SK-N-SH (cell line): ENCODE data around the gene SCN8A. TPM values are rescaled to one million over a fixed set of nuclear protein-coding genes. Genes with fewer than 3 reads are reported as not detected.

Experiments
- CTCF ChIA-PET: fragments of 300-600, 350-600 bp; formaldehyde crosslinking; extraction: SDS; loops from one replicate; lab custom pipeline; 2021; lab: Yijun Ruan, JAX
- POLR2A ChIA-PET: fragments of 350-600 bp; sonication (Branson Sonifier 250); formaldehyde crosslinking; extraction: SDS; loops from one replicate; lab custom pipeline; 2020; ENCODE audit warnings: antibody characterized with exemption, inconsistent platforms; lab: Yijun Ruan, JAX
- DNase-seq: peaks from one replicate; pipeline ENCODE4 v3.0.0; 2012
- H2AFZ ChIP-seq: fragments of 200-600 bp; sonication (generic); 2 replicates; pipeline ENCODE4 v1.8.1; 2016; ENCODE audit warnings: antibody characterized with exemption, mild to moderate bottlenecking, low read depth
- H3F3A ChIP-seq: fragments of 200-600 bp; sonication (generic); replicated peaks from 2 replicates; pipeline ENCODE3; 2016; ENCODE audit warnings: antibody characterized with exemption, mild to moderate bottlenecking; ENCODE audit not compliant: insufficient read depth
- H3K27ac ChIP-seq, 2 experiments: fragments of 200-500 bp in 1 of 2; fragments of 200-600 bp in 1 of 2; sonication (Bioruptor generic) in 1 of 2; sonication (generic), shearing (Covaris generic) in 1 of 2; 2 replicates each; pipeline versions ENCODE4 v1.5.1 to v1.6.1; 2014 to 2016; ENCODE audit warnings: low read depth in 2 of 2, inconsistent platforms in 1 of 2, low read length in 1 of 2, mild to moderate bottlenecking in 1 of 2, mixed read lengths in 1 of 2
- H3K27me3 ChIP-seq: fragments of 200-600 bp; sonication (generic), shearing (Covaris generic); 2 replicates; pipeline ENCODE4 v1.6.1; 2016; ENCODE audit warnings: mixed run types; ENCODE audit not compliant: insufficient read depth
- H3K36me3 ChIP-seq, 2 experiments: fragments of 200-500 bp in 1 of 2; fragments of 200-600 bp in 1 of 2; sonication (Bioruptor generic) in 1 of 2; sonication (generic) in 1 of 2; replicated peaks in 1 of 2; 2 replicates each; pipeline versions ENCODE3 to v1.5.1; 2014 to 2016; ENCODE audit warnings: low read length in 1 of 2, mild to moderate bottlenecking in 1 of 2; ENCODE audit not compliant: insufficient read depth in 2 of 2, control insufficient read depth in 1 of 2
- H3K4me1 ChIP-seq, 2 experiments: fragments of 200-500 bp in 1 of 2; fragments of 200-600 bp in 1 of 2; sonication (Bioruptor generic) in 1 of 2; sonication (generic), shearing (Covaris generic) in 1 of 2; 2 replicates each; pipeline versions ENCODE4 v1.5.1 to v1.6.1; 2014 to 2016; ENCODE audit warnings: low read depth in 1 of 2, low read length in 1 of 2, mixed run types in 1 of 2; ENCODE audit not compliant: insufficient read depth in 2 of 2, control insufficient read depth in 1 of 2
- H3K4me2 ChIP-seq: fragments of 200-600 bp; sonication (generic), shearing (Covaris generic); 2 replicates; pipeline ENCODE4 v1.6.1; 2017; ENCODE audit warnings: mixed run types
- H3K4me3 ChIP-seq, 2 experiments: fragments of 200-500 bp in 1 of 2; fragments of 200-600 bp in 1 of 2; sonication (Bioruptor generic) in 1 of 2; sonication (generic), shearing (Covaris generic) in 1 of 2; 2 replicates each; pipeline versions ENCODE4 v1.5.1 to v1.8.1; 2014 to 2016; ENCODE audit warnings: low read depth in 2 of 2, inconsistent platforms in 1 of 2, low read length in 1 of 2, mild to moderate bottlenecking in 1 of 2, mixed read lengths in 1 of 2, moderate library complexity in 1 of 2
- H3K79me2 ChIP-seq: fragments of 200-600 bp; sonication (generic); 2 replicates; pipeline ENCODE4 v1.8.1; 2017; ENCODE audit warnings: mild to moderate bottlenecking; ENCODE audit not compliant: insufficient read depth
- H3K9ac ChIP-seq: fragments of 200-600 bp; sonication (generic); 2 replicates; pipeline ENCODE4 v1.6.1; 2017; ENCODE audit warnings: mixed run types
- H3K9me2 ChIP-seq: fragments of 200-600 bp; sonication (generic); 2 replicates; pipeline ENCODE4 v1.6.1; 2017; ENCODE audit warnings: mixed run types
- H3K9me3 ChIP-seq: fragments of 200-600 bp; sonication (generic); 2 replicates; pipeline ENCODE4 v1.6.1; 2017; ENCODE audit warnings: mixed run types, mild to moderate bottlenecking, moderate library complexity
- H4K20me1 ChIP-seq: fragments of 200-600 bp; sonication (generic); 2 replicates; pipeline ENCODE4 v1.6.1; 2017; ENCODE audit warnings: mild to moderate bottlenecking, mixed run types; ENCODE audit not compliant: insufficient read depth
- CHD2 ChIP-seq: fragments of 150-350 bp; IDR thresholded peaks from 2 replicates; pipeline ENCODE4 v1.6.1; 2018; ENCODE audit warnings: low read length; ENCODE audit not compliant: partially characterized antibody
- GATA2 ChIP-seq: sonication (generic); formaldehyde crosslinking; IDR thresholded peaks from 2 replicates; pipeline ENCODE4 v1.5.0; 2020; ENCODE audit warnings: mild to moderate bottlenecking, missing genetic modification reagents
- POLR2AphosphoS5 ChIP-seq: IDR thresholded peaks from 2 replicates; pipeline ENCODE4 v1.6.1; 2012; ENCODE audit warnings: low read depth, low read length
- SIN3A ChIP-seq: IDR thresholded peaks from 2 replicates; pipeline ENCODE4 v1.6.1; 2012; ENCODE audit warnings: low read depth, mild to moderate bottlenecking, low read length, moderate library complexity, borderline replicate concordance
- TAF1 ChIP-seq: IDR thresholded peaks from 2 replicates; pipeline ENCODE4 v1.6.1; 2012; ENCODE audit warnings: low read depth, mild to moderate bottlenecking, low read length, moderate library complexity, borderline replicate concordance
- TCF12 ChIP-seq: IDR thresholded peaks from 2 replicates; pipeline ENCODE4 v1.4.0; 2012
- WGBS: methylation state at CpG from one replicate; pipeline ENCODE4 v1.1.6; 2017; ENCODE audit warnings: low lambda C conversion rate; 5-methylcytosine and 5-hydroxymethylcytosine counted together
- polyA plus RNA-seq, 3 experiments: library from polyadenylated mRNA; depleted of rRNA; stranded (reverse); fragments of >200 nt; gene quantifications; 2 replicates each; pipeline ENCODE4 v1.2.3, GENCODE V29; 2012
- TF ChIP-seq, protein P1 (sequence below): fragments of 200-600 bp; sonication (generic); IDR thresholded peaks from 2 replicates; pipeline ENCODE4 v1.6.1; 2017; ENCODE audit warnings: antibody characterized with exemption, mild to moderate bottlenecking, moderate library complexity
- TF ChIP-seq, protein P2 (sequence below): IDR thresholded peaks from 2 replicates; pipeline ENCODE4 v1.4.0; 2012; ENCODE audit warnings: low read depth
- TF ChIP-seq, protein P3 (sequence below): IDR thresholded peaks from 2 replicates; pipeline ENCODE4 v1.6.1; 2012; ENCODE audit warnings: mild to moderate bottlenecking, low read depth, low read length, moderate library complexity
- TF ChIP-seq, protein P4 (sequence below): IDR thresholded peaks from 2 replicates; pipeline ENCODE4 v1.4.0; 2012; ENCODE audit warnings: low read depth, borderline replicate concordance

Gene SCN8A
- polyA plus RNA-seq, 1 of the 3 experiments (the other 2 are of a cell fraction): 7.1 TPM

DNA sequence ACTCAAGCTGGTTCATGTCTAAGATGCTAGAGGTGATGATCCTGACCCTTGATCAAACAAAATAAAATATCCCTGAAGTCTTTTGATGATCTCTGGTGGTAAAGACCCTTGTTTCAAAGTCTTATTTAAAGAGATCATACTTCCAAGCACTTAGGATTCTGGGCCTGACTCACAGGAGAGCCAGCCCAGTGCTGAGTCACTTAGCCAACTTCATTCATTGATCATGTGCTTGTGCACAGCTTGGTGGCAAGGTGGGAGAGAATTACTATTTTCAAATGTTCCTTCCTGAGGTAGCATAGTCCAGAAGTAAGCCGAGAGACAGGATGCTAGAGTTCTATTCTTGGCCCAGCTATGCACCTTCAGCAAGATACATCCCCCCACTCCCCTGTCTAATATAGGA, 40.6 kb downstream of the SCN8A start (continued):
- TF ChIP-seq, protein P1, sequence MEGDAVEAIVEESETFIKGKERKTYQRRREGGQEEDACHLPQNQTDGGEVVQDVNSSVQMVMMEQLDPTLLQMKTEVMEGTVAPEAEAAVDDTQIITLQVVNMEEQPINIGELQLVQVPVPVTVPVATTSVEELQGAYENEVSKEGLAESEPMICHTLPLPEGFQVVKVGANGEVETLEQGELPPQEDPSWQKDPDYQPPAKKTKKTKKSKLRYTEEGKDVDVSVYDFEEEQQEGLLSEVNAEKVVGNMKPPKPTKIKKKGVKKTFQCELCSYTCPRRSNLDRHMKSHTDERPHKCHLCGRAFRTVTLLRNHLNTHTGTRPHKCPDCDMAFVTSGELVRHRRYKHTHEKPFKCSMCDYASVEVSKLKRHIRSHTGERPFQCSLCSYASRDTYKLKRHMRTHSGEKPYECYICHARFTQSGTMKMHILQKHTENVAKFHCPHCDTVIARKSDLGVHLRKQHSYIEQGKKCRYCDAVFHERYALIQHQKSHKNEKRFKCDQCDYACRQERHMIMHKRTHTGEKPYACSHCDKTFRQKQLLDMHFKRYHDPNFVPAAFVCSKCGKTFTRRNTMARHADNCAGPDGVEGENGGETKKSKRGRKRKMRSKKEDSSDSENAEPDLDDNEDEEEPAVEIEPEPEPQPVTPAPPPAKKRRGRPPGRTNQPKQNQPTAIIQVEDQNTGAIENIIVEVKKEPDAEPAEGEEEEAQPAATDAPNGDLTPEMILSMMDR: no peak
- no peak for TF ChIP-seq SIN3A
- TF ChIP-seq, all 33 proteins: peak for 5

DNA sequence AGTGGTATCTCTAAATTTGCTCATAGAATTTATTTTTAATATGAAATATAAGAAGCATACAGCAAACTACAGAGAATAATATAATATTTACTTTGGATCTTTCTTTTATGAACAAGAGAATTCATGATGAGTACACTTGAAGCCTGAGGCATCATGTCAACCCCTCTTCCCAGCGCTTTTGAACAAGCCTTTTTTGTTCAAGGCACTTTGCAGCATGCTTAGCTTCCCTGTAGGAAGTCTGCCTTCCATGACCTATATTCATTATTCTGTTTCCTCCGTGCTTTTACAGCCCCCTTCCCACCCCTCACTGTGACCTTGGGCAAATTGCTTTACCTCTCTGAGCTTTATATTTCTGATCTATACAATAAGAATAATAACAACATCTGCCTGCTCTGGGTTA, 41.6 kb downstream of the SCN8A start:
- peaks cover 24% of the 10 kb centered on the region for H4K20me1 ChIP-seq
- no peak overlapping the region for H3K4me2 ChIP-seq
- peaks cover 85% of the 10 kb centered on the region for H3K79me2 ChIP-seq

More for the DNA sequence above, 41.6 kb downstream of the SCN8A start:
- H3K27me3 ChIP-seq: no peaks in the 10 kb centered on the region
- no peak overlapping the region for H2AFZ ChIP-seq
- no peak overlapping the region for H3K9ac ChIP-seq
- H3K9me2 ChIP-seq: no peaks in the 10 kb centered on the region
- WGBS: 91% methylated on average over 2 of the region's 2 CpGs
- CTCF ChIA-PET: interaction anchor here (0.6 to 1.1 kb wide), 2 partner anchors 12 to 205 kb away, joined by 3 to 4 read pairs; no protein-coding TSS in a partner anchor
- H3K27ac ChIP-seq: peak overlapping the region in 1 of 2 experiments; percentile 48; a peak in 1 of 4 replicates
- POLR2A ChIA-PET: no interaction called here
- H3K4me1 ChIP-seq: peaks cover 0 to 17% of the 10 kb centered on the region in 2 experiments; a peak in 2 of 4 replicates
- TF ChIP-seq, protein P1: no peak
- TF ChIP-seq TCF12: no peak
- TF ChIP-seq, protein P2, sequence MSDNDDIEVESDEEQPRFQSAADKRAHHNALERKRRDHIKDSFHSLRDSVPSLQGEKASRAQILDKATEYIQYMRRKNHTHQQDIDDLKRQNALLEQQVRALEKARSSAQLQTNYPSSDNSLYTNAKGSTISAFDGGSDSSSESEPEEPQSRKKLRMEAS: no peak
- TF ChIP-seq TAF1: no peak
- TF ChIP-seq SIN3A: no peak
- TF ChIP-seq, protein P3, sequence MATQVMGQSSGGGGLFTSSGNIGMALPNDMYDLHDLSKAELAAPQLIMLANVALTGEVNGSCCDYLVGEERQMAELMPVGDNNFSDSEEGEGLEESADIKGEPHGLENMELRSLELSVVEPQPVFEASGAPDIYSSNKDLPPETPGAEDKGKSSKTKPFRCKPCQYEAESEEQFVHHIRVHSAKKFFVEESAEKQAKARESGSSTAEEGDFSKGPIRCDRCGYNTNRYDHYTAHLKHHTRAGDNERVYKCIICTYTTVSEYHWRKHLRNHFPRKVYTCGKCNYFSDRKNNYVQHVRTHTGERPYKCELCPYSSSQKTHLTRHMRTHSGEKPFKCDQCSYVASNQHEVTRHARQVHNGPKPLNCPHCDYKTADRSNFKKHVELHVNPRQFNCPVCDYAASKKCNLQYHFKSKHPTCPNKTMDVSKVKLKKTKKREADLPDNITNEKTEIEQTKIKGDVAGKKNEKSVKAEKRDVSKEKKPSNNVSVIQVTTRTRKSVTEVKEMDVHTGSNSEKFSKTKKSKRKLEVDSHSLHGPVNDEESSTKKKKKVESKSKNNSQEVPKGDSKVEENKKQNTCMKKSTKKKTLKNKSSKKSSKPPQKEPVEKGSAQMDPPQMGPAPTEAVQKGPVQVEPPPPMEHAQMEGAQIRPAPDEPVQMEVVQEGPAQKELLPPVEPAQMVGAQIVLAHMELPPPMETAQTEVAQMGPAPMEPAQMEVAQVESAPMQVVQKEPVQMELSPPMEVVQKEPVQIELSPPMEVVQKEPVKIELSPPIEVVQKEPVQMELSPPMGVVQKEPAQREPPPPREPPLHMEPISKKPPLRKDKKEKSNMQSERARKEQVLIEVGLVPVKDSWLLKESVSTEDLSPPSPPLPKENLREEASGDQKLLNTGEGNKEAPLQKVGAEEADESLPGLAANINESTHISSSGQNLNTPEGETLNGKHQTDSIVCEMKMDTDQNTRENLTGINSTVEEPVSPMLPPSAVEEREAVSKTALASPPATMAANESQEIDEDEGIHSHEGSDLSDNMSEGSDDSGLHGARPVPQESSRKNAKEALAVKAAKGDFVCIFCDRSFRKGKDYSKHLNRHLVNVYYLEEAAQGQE: no peak
- TF ChIP-seq, protein P4, sequence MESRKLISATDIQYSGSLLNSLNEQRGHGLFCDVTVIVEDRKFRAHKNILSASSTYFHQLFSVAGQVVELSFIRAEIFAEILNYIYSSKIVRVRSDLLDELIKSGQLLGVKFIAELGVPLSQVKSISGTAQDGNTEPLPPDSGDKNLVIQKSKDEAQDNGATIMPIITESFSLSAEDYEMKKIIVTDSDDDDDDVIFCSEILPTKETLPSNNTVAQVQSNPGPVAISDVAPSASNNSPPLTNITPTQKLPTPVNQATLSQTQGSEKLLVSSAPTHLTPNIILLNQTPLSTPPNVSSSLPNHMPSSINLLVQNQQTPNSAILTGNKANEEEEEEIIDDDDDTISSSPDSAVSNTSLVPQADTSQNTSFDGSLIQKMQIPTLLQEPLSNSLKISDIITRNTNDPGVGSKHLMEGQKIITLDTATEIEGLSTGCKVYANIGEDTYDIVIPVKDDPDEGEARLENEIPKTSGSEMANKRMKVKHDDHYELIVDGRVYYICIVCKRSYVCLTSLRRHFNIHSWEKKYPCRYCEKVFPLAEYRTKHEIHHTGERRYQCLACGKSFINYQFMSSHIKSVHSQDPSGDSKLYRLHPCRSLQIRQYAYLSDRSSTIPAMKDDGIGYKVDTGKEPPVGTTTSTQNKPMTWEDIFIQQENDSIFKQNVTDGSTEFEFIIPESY: no peak
- no peak for TF ChIP-seq CHD2
- TF ChIP-seq POLR2AphosphoS5: no peak
- no peak for TF ChIP-seq GATA2
- TF ChIP-seq, all 33 proteins: peak for 0
- Histone ChIP-seq H3K36me3 (no peaks in the 10 kb centered on the region), H3K4me3 (no peak overlapping the region), H3F3A (peaks cover 9% of the 10 kb centered on the region), H3K9me3 (no peaks in the 10 kb centered on the region)
- DNase-seq: no peak
